ENCODE measurements around the gene NDNF. TPM values are rescaled to one million over a fixed set of nuclear protein-coding genes. Genes with fewer than 3 reads are reported as not detected.

Gene NDNF
- total and polyA plus RNA-seq, 2 donors (not counting 1 experiment from before 2014, with no cell fraction given) = not detected

DNA sequence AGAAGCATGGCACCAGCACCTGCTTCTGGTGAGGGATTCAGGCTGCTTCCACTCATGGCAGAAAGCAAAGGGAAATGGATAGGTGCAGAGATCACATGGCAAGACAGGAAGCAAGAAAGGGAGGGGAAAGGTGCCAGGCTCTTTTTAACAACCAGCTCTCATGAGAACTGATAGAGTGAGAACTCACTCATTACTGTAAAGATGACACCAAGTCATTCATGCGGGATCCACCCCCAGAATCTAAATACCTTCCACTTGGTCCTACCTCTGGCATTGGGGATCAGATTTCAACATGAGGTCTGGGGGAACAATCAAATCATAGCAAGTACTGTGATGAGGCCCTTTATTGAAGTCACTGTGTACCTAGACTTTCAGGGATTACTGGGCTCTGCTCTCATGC is 77.8 kb downstream of the NDNF start:
- ATAC-seq (ENCODE audit: low read depth) = no peak
- Mint-ChIP-seq H3K9me3 (ENCODE audit: insufficient read depth) (peaks cover 3% of the 10 kb centered on the region), H3K27me3 (no peaks in the 10 kb centered on the region), H3K4me3 (no peak overlapping the region), H3K4me1 (no peaks in the 10 kb centered on the region), H3K27ac (no peak overlapping the region)
- no peaks in the 10 kb centered on the region for H3K36me3 ChIP-seq (replicated peaks in 1 of 2; ENCODE audit: control extremely low read depth in 1 of 2, control insufficient read depth in 1 of 2, extremely low read depth in 1 of 2, insufficient read depth in 2 of 2, low read length in 1 of 2)
- intact Hi-C loops (cut with micrococcal nuclease) = no loop called here
- no peaks in the 10 kb centered on the region for H3K79me2 ChIP-seq (ENCODE audit: control insufficient read depth, insufficient read depth, low read length)
- no peak overlapping the region for H2AFZ ChIP-seq (ENCODE audit: insufficient read depth, low read depth, low read length, poor library complexity, severe bottlenecking)
- H4K20me1 ChIP-seq (ENCODE audit: control insufficient read depth, insufficient read depth, low read length, poor library complexity, severe bottlenecking) = no peaks in the 10 kb centered on the region
- H3K4me3 ChIP-seq (ENCODE audit: control extremely low read depth in 1 of 5, extremely low read depth in 1 of 5, insufficient read depth in 1 of 5, low read depth in 2 of 5, low read length in 4 of 5) = no peak overlapping the region
- no peaks in the 10 kb centered on the region for H3K4me1 ChIP-seq (ENCODE audit: control insufficient read depth in 2 of 2, insufficient read depth in 2 of 2, low read length in 2 of 2)
- no peak overlapping the region for H3K4me2 ChIP-seq (replicated peaks; ENCODE audit: low read depth, low read length, poor library complexity, severe bottlenecking)
- H3K9me3 ChIP-seq (ENCODE audit: control extremely low read depth in 1 of 3, control insufficient read depth in 2 of 3, insufficient read depth in 1 of 3, low read length in 2 of 3) = no peaks in the 10 kb centered on the region
- WGBS (ENCODE audit: insufficient coverage) = no CpG with 5 or more reads among the region's 1 CpG
- H3K9ac ChIP-seq (ENCODE audit: low read length) = no peak overlapping the region
- DNase-seq = no peak
- POLR2A ChIA-PET = no interaction called here
- H3K27me3 ChIP-seq (replicated peaks in 1 of 4; ENCODE audit: control extremely low read depth in 1 of 4, control insufficient read depth in 3 of 4, insufficient read depth in 4 of 4, low read length in 3 of 4) = no peaks in the 10 kb centered on the region
- TF ChIP-seq EZH2 (IDR thresholded peaks at IDR 0.05; ENCODE audit: borderline replicate concordance, insufficient read depth, low read depth, low read length, poor library complexity, severe bottlenecking) = no peak
- TF ChIP-seq, protein P1, sequence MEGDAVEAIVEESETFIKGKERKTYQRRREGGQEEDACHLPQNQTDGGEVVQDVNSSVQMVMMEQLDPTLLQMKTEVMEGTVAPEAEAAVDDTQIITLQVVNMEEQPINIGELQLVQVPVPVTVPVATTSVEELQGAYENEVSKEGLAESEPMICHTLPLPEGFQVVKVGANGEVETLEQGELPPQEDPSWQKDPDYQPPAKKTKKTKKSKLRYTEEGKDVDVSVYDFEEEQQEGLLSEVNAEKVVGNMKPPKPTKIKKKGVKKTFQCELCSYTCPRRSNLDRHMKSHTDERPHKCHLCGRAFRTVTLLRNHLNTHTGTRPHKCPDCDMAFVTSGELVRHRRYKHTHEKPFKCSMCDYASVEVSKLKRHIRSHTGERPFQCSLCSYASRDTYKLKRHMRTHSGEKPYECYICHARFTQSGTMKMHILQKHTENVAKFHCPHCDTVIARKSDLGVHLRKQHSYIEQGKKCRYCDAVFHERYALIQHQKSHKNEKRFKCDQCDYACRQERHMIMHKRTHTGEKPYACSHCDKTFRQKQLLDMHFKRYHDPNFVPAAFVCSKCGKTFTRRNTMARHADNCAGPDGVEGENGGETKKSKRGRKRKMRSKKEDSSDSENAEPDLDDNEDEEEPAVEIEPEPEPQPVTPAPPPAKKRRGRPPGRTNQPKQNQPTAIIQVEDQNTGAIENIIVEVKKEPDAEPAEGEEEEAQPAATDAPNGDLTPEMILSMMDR (IDR thresholded peaks at IDR 0.05) = no peak
- CTCF ChIA-PET = no interaction called here
- no peak overlapping the region for H3K27ac ChIP-seq (ENCODE audit: low read length in 2 of 2)

DNA sequence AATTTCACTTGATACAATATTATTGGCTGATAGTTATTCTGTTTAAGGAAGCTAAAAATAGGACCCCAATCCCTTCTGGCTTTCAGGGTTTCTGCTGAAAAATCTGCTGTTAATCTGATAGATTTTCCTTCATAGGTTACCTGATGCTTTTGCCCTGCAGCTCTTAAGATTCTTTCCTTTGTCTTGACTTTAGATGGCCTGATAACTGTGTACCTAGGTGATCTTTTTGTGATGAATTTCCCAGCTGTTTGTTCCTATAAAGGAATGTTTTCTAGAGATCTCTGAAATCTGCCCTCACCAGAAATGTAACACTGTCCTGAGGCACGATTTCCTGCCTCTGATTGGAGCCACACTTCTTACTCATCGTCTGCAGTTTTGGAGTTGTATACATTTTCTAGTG is 80.5 kb downstream of the NDNF start:
- Histone ChIP-seq H3K36me3 (replicated peaks in 1 of 2; ENCODE audit: control extremely low read depth in 1 of 2, control insufficient read depth in 1 of 2, extremely low read depth in 1 of 2, insufficient read depth in 2 of 2, low read length in 1 of 2) (no peaks in the 10 kb centered on the region), H3K27me3 (replicated peaks in 1 of 4; ENCODE audit: control extremely low read depth in 1 of 4, control insufficient read depth in 3 of 4, insufficient read depth in 4 of 4, low read length in 3 of 4) (no peaks in the 10 kb centered on the region), H3K4me1 (ENCODE audit: control insufficient read depth in 2 of 2, insufficient read depth in 2 of 2, low read length in 2 of 2) (no peaks in the 10 kb centered on the region), H3K4me2 (replicated peaks; ENCODE audit: low read depth, low read length, poor library complexity, severe bottlenecking) (no peak overlapping the region), H4K20me1 (ENCODE audit: control insufficient read depth, insufficient read depth, low read length, poor library complexity, severe bottlenecking) (no peaks in the 10 kb centered on the region), H3K79me2 (ENCODE audit: control insufficient read depth, insufficient read depth, low read length) (no peaks in the 10 kb centered on the region), H3K27ac (ENCODE audit: low read length in 2 of 2) (no peak overlapping the region), H2AFZ (ENCODE audit: insufficient read depth, low read depth, low read length, poor library complexity, severe bottlenecking) (no peak overlapping the region), H3K4me3 (ENCODE audit: control extremely low read depth in 1 of 5, extremely low read depth in 1 of 5, insufficient read depth in 1 of 5, low read depth in 2 of 5, low read length in 4 of 5) (no peak overlapping the region), H3K9ac (ENCODE audit: low read length) (no peak overlapping the region), H3K9me3 (ENCODE audit: control extremely low read depth in 1 of 3, control insufficient read depth in 2 of 3, insufficient read depth in 1 of 3, low read length in 2 of 3) (no peaks in the 10 kb centered on the region)
- Mint-ChIP-seq H3K27ac (no peak overlapping the region), H3K27me3 (no peaks in the 10 kb centered on the region), H3K4me3 (no peak overlapping the region), H3K9me3 (ENCODE audit: insufficient read depth) (peaks cover 3% of the 10 kb centered on the region), H3K4me1 (no peaks in the 10 kb centered on the region)
- TF ChIP-seq, protein P1 (IDR thresholded peaks at IDR 0.05) = no peak
- TF ChIP-seq EZH2 (IDR thresholded peaks at IDR 0.05; ENCODE audit: borderline replicate concordance, insufficient read depth, low read depth, low read length, poor library complexity, severe bottlenecking) = no peak
- ChIA-PET CTCF (no interaction called here), POLR2A (no interaction called here)
- no CpG with 5 or more reads among the region's 2 CpGs for WGBS (ENCODE audit: insufficient coverage)
- no peak for DNase-seq
- intact Hi-C loops (cut with micrococcal nuclease) = no loop called here
- ATAC-seq (ENCODE audit: low read depth) = no peak
